GM21515 (cell line): Measurements from ENCODE around the gene RDX.
"Not testable (repeated sequence)": the region's sequence is repeated elsewhere in the genome, so short reads cannot be mapped to it uniquely, and the experiment has no call there.

Experiments used
- ATAC-seq: cut with Tn5 transposase; IDR thresholded peaks from one replicate; pipeline ENCODE4 v1.9.1; 2021; ENCODE audit not compliant: unreplicated experiment

Gene RDX

GRCh38 chr11:110200836-110201235, 95.6 kb downstream of the RDX start:
- no peak for ATAC-seq

- ATAC-seq: no peak
Measured at GRCh38 chr11:110200241-110200640, 96.2 kb downstream of the RDX start.

GRCh38 chr11:110199184-110199981, 97.0 kb downstream of the RDX start:
- ATAC-seq: no peak

GRCh38 chr11:110198031-110198729, 98.2 kb downstream of the RDX start:
- no peak for ATAC-seq

GRCh38 chr11:110196884-110197420, 99.5 kb downstream of the RDX start:
- no peak for ATAC-seq

GRCh38 chr11:110196241-110196754, 100.1 kb downstream of the RDX start:
- no peak for ATAC-seq

- ATAC-seq: not testable (repeated sequence)
Measured at GRCh38 chr11:110194211-110194766, 102.1 kb downstream of the RDX start.

- ATAC-seq: not testable (repeated sequence)
Measured at GRCh38 chr11:110192604-110193282, 103.7 kb downstream of the RDX start.

- no peak for ATAC-seq
Measured at GRCh38 chr11:110190885-110191284, 105.5 kb downstream of the RDX start.

GRCh38 chr11:110187731-110188130, 108.7 kb downstream of the RDX start:
- ATAC-seq: no peak

GRCh38 chr11:110186867-110187266, 109.5 kb downstream of the RDX start:
- ATAC-seq: no peak

GRCh38 chr11:110186456-110186855, 110.0 kb downstream of the RDX start:
- no peak for ATAC-seq

GRCh38 chr11:110185599-110185998, 110.8 kb downstream of the RDX start:
- ATAC-seq: no peak

GRCh38 chr11:110185121-110185591, 111.3 kb downstream of the RDX start:
- no peak for ATAC-seq

GRCh38 chr11:110184456-110184855, 112.0 kb downstream of the RDX start:
- ATAC-seq: no peak

GRCh38 chr11:110182886-110183285, 113.5 kb downstream of the RDX start:
- no peak for ATAC-seq

- no peak for ATAC-seq
Measured at GRCh38 chr11:110179064-110179463, 117.3 kb downstream of the RDX start.

GRCh38 chr11:110177086-110177456, 119.3 kb downstream of the RDX start:
- no peak for ATAC-seq

GRCh38 chr11:110176366-110177085, 119.9 kb downstream of the RDX start:
- ATAC-seq: no peak

GRCh38 chr11:110174645-110175310, 121.6 kb downstream of the RDX start:
- no peak for ATAC-seq
